ENCODE measurements around the gene ARHGAP8. TPM values are rescaled to one million over a fixed set of nuclear protein-coding genes. Genes with fewer than 3 reads are reported as not detected.
A peak's percentile ranks its signal among the peaks of the same experiment; 100 is the strongest.

Gene ARHGAP8
- total RNA-seq, 3 donors from 2014 or later (not counting 1 experiment from before 2014, with no cell fraction given), result 23.6 to 32.6 (median 26.5) TPM

- H3K27ac Mint-ChIP-seq, result no peak overlapping the region
- no peaks in the 10 kb centered on the region for H3K9me3 Mint-ChIP-seq
- no peaks in the 10 kb centered on the region for H3K27me3 Mint-ChIP-seq (ENCODE audit: low read depth in 2 of 2)
- no peak for TF ChIP-seq CTCF (IDR thresholded peaks at IDR 0.05)
- 42% methylated on average over 2 of the region's 2 CpGs for WGBS (ENCODE audit: insufficient coverage)
- H3K4me3 ChIP-seq (ENCODE audit: low read length), result no peak overlapping the region
- H3K36me3 ChIP-seq (ENCODE audit: control insufficient read depth, insufficient read depth, low read length), result no peaks in the 10 kb centered on the region
- H3K4me1 Mint-ChIP-seq, result peaks cover 0 to 1% of the 10 kb centered on the region in 2 donors
- DNase-seq (no peak), ATAC-seq (peak in 1 of 3 donors; percentile 19)
- no peaks in the 10 kb centered on the region for H3K4me1 ChIP-seq (ENCODE audit: control insufficient read depth, insufficient read depth, low read length)
- no peaks in the 10 kb centered on the region for H3K27me3 ChIP-seq (ENCODE audit: control insufficient read depth, insufficient read depth, low read length)
- H3K4me3 Mint-ChIP-seq, result no peak overlapping the region
- no peaks in the 10 kb centered on the region for H3K9me3 ChIP-seq (ENCODE audit: control insufficient read depth, insufficient read depth, low read length)
- no peaks in the 10 kb centered on the region for H3K36me3 Mint-ChIP-seq
- no peak overlapping the region for H3K27ac ChIP-seq (ENCODE audit: low read length)
- intact Hi-C loops (cut with micrococcal nuclease), result no loop called here
Measured at GRCh38 chr22:44813416-44813815, 61.0 kb downstream of the ARHGAP8 start.

GRCh38 chr22:44814266-44815098, 62.1 kb downstream of the ARHGAP8 start:
- Histone ChIP-seq H3K4me3 (ENCODE audit: low read length) (no peak overlapping the region), H3K27me3 (ENCODE audit: control insufficient read depth, insufficient read depth, low read length) (no peaks in the 10 kb centered on the region), H3K4me1 (ENCODE audit: control insufficient read depth, insufficient read depth, low read length) (no peaks in the 10 kb centered on the region), H3K27ac (ENCODE audit: low read length) (no peak overlapping the region), H3K9me3 (ENCODE audit: control insufficient read depth, insufficient read depth, low read length) (no peaks in the 10 kb centered on the region), H3K36me3 (ENCODE audit: control insufficient read depth, insufficient read depth, low read length) (no peaks in the 10 kb centered on the region)
- Mint-ChIP-seq H3K27me3 (ENCODE audit: low read depth in 2 of 2) (no peaks in the 10 kb centered on the region), H3K27ac (no peak overlapping the region), H3K9me3 (no peaks in the 10 kb centered on the region), H3K4me1 (no peaks in the 10 kb centered on the region), H3K36me3 (no peaks in the 10 kb centered on the region), H3K4me3 (no peak overlapping the region)
- 90% methylated on average over 25 of the region's 25 CpGs for WGBS (ENCODE audit: insufficient coverage)
- intact Hi-C loops (cut with micrococcal nuclease), result no loop called here
- DNase-seq (no peak), ATAC-seq (no peak)
- no peak for TF ChIP-seq CTCF (IDR thresholded peaks at IDR 0.05)

- no peaks in the 10 kb centered on the region for H3K27me3 Mint-ChIP-seq (ENCODE audit: low read depth in 2 of 2)
- H3K27ac Mint-ChIP-seq, result no peak overlapping the region
- Histone ChIP-seq H3K9me3 (ENCODE audit: control insufficient read depth, insufficient read depth, low read length) (no peaks in the 10 kb centered on the region), H3K27me3 (ENCODE audit: control insufficient read depth, insufficient read depth, low read length) (no peaks in the 10 kb centered on the region), H3K4me3 (ENCODE audit: low read length) (no peak overlapping the region), H3K4me1 (ENCODE audit: control insufficient read depth, insufficient read depth, low read length) (peaks cover under 1% of the 10 kb centered on the region), H3K36me3 (ENCODE audit: control insufficient read depth, insufficient read depth, low read length) (no peaks in the 10 kb centered on the region), H3K27ac (ENCODE audit: low read length) (no peak overlapping the region)
- no peaks in the 10 kb centered on the region for H3K36me3 Mint-ChIP-seq
- H3K9me3 Mint-ChIP-seq, result no peaks in the 10 kb centered on the region
- 84% methylated on average over 27 of the region's 27 CpGs for WGBS (ENCODE audit: insufficient coverage)
- ATAC-seq, result no peak
- H3K4me3 Mint-ChIP-seq, result no peak overlapping the region
- TF ChIP-seq CTCF (IDR thresholded peaks at IDR 0.05), result no peak
- H3K4me1 Mint-ChIP-seq, result no peaks in the 10 kb centered on the region
- intact Hi-C loops (cut with micrococcal nuclease), result no loop called here
- DNase-seq, result no peak
Measured at GRCh38 chr22:44815099-44816070, 63.0 kb downstream of the ARHGAP8 start.

All from natural killer cell (primary cell).